NCI-H2081 (cell line): ENCODE data around the gene NYNRIN.

Experiments
- DNase-seq, 2 experiments: peaks; one replicate each; lab custom pipeline; 2025; lab: John Stamatoyannopoulos, UW

The NYNRIN gene

DNA sequence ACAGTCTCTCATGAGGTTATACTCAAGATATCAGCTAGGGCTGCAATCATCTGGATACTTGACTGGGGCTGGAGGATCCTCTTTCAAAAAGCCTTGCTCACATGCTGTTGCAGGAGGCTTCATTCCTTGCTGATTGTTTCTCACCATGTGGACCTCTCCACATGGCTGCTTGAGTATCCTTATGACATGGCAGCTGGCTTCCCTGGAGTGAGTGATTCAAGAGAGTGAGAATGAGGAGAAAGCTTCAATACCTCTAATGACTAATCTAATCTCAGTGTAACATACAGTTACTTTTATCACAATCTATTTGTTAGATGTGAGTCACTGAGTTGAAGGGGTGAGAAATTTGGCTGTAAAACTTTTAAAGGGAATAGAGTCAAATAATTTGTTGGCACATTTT lies 58.2 kb downstream of the NYNRIN start:
- no peak for DNase-seq

DNA sequence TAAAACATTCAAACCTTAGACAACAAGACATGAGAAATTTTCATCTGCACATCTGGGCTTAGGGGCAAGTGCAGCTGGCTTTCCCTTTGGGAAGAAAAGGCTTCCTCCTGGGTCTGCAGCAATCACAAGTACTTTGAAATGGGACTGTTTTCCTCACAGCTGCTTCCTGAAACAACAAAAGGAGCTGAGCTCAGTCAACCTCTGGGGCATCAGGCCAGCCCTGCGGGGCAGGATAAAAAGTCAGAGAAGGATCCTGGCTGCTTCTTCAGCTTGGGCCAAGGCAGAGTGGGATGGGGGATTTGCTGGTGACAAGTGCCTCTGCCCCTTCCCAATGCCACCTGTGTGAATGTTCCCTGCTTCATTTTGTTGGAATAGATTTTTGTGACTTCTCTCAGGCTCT lies 59.9 kb downstream of the NYNRIN start:
- DNase-seq: no peak

- no peak for DNase-seq
These were observed 60.5 kb downstream of the NYNRIN start for GRCh38 chr14:24459331-24459730.

DNA sequence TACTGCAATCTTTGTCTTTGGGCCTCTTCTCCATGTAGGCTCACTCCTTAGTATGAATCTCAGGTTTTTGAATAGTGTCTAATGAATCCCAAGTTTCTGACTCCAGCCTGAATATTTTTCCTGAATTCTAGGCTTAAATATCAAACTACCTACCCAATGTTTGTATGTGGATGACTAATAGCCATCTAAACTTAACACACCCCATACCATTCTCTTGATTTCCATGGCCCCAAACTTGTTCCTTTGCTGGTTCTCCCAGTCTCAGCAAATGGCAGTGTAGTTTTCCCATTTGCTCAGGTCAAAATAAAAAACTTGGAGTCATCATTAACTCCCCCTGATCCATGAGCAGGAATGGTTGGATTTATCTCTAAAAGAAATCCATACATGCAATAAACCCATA lies 62.5 kb downstream of the NYNRIN start:
- DNase-seq: no peak

- DNase-seq: no peak
These were observed 64.4 kb downstream of the NYNRIN start for GRCh38 chr14:24463017-24463883.

GRCh38 chr14:24463884-24464785 lies 65.3 kb downstream of the NYNRIN start:
- no peak for DNase-seq

- DNase-seq: no peak
These were observed 66.6 kb downstream of the NYNRIN start for GRCh38 chr14:24465368-24465767.

DNA sequence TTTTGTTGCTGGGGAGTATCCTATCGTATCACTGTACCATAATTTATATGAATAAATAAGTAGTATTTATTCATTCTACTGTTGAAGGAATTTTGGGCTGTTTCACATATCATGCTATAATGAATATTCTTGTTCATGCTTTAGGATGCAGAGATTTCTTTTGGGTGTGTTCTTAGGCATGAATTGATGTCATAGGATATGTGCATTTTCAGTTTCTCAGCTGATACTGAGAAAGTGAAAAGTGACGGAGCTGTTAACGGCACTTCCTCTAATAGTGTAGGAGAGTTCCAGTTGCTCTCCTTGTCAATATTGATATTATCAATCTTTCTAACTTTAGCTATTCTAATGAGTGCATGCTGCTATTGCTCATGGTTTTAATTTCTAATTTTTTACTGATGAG lies 67.0 kb downstream of the NYNRIN start:
- no peak for DNase-seq
